PC-3 (cell line): ENCODE results near the gene TMEM187. TPM values are rescaled to one million over a fixed set of nuclear protein-coding genes. Genes with fewer than 3 reads are reported as not detected.

Experiments
- ATAC-seq: fragments of 200-7000 bp; cut with Tn5 transposase; 2 replicates; pipeline ENCODE4 v1.9.1; 2020; ENCODE audit warnings: mild to moderate bottlenecking, moderate library complexity
- BruUV-seq: library from RNA; stranded (reverse); fragments of 400-500 nt; replicated peaks from 2 replicates; lab custom pipeline; 2021; lab: Mats Ljungman, UMichigan
- CTCF ChIA-PET: fragments of 300-600 bp; sonication (Branson Sonifier 250); formaldehyde crosslinking; loops from one replicate; lab custom pipeline; 2022; ENCODE audit warnings: antibody characterized with exemption; lab: Charles Lee
- POLR2A ChIA-PET: fragments of 300-600 bp; sonication (Branson Sonifier 250); formaldehyde crosslinking; loops from one replicate; lab custom pipeline; 2022; ENCODE audit warnings: antibody characterized with exemption; ENCODE audit not compliant: unreplicated experiment; lab: Charles Lee
- DNase-seq: peaks from one replicate; pipeline ENCODE4 v3.0.0-alpha.2; 2015
- H2AFZ ChIP-seq: fragments of 300-600 bp; sonication (generic); 2 replicates; pipeline ENCODE4 v1.6.0; 2016; ENCODE audit warnings: antibody characterized with exemption, low read length
- H3F3A ChIP-seq: fragments of 300-600 bp; sonication (generic); one replicate; pipeline ENCODE4 v1.6.0; 2017; ENCODE audit warnings: antibody characterized with exemption, low read length, control low read depth, mild to moderate bottlenecking; ENCODE audit not compliant: unreplicated experiment
- H3K27ac ChIP-seq: fragments of 300-600 bp; sonication (generic); 2 replicates; pipeline ENCODE4 v1.5.1; 2016; ENCODE audit warnings: mild to moderate bottlenecking, low read length
- H3K27me3 ChIP-seq: fragments of 300-600 bp; sonication (generic); 2 replicates; pipeline ENCODE4 v1.6.1; 2016; ENCODE audit warnings: low read length, mixed read lengths
- H3K36me3 ChIP-seq: fragments of 300-600 bp; sonication (generic); 2 replicates; pipeline ENCODE4 v1.6.1; 2016; ENCODE audit warnings: low read depth, mixed run types, low read length, mixed read lengths
- H3K4me1 ChIP-seq: fragments of 300-600 bp; sonication (generic); 2 replicates; pipeline ENCODE4 v1.5.1; 2016; ENCODE audit warnings: low read length; ENCODE audit not compliant: insufficient read depth
- H3K4me2 ChIP-seq: fragments of 300-600 bp; sonication (generic); 2 replicates; pipeline ENCODE4 v1.6.0; 2016; ENCODE audit warnings: low read length
- H3K4me3 ChIP-seq: fragments of 300-600 bp; sonication (generic); 2 replicates; pipeline ENCODE4 v1.5.1; 2016; ENCODE audit warnings: mild to moderate bottlenecking, low read length, mixed read lengths
- H3K79me2 ChIP-seq: fragments of 300-600 bp; sonication (generic); 2 replicates; pipeline ENCODE4 v1.6.1; 2017; ENCODE audit warnings: low read length, mixed read lengths
- H3K9ac ChIP-seq: fragments of 300-600 bp; sonication (generic); 2 replicates; pipeline ENCODE4 v1.6.0; 2016; ENCODE audit warnings: mild to moderate bottlenecking, low read length
- H3K9me2 ChIP-seq: fragments of 300-600 bp; sonication (generic); replicated peaks from 2 replicates; pipeline ENCODE4 v1.6.1; 2016; ENCODE audit warnings: mixed run types, low read length, mixed read lengths
- H3K9me3 ChIP-seq: fragments of 300-600 bp; sonication (generic); 2 replicates; pipeline ENCODE4 v1.6.1; 2016; ENCODE audit warnings: low read length, mixed read lengths
- H4K20me1 ChIP-seq: fragments of 300-600 bp; sonication (generic); 2 replicates; pipeline ENCODE4 v1.6.1; 2016; ENCODE audit warnings: low read length, mixed read lengths
- CTCF ChIP-seq: fragments of 300-600 bp; sonication (generic); conservative IDR thresholded peaks from 2 replicates; pipeline ENCODE4 v1.5.1; 2017; ENCODE audit warnings: antibody characterized with exemption, low read depth, mild to moderate bottlenecking, low read length
- EZH2 ChIP-seq: fragments of 300-600 bp; sonication (generic); IDR thresholded peaks from one replicate; pipeline ENCODE4 v1.6.1; 2017; ENCODE audit warnings: antibody characterized with exemption, mild to moderate bottlenecking, low read length; ENCODE audit not compliant: unreplicated experiment
- EZH2phosphoT487 ChIP-seq: fragments of 300-600 bp; sonication (generic); IDR thresholded peaks from 2 replicates; pipeline ENCODE4 v1.6.1; 2018; ENCODE audit warnings: mild to moderate bottlenecking, antibody characterized with exemption, low read length, borderline replicate concordance
- intact Hi-C: fragments of 100-400 bp; cut with micrococcal nuclease; formaldehyde crosslinking; loops from 2 replicates; pipeline ENCODE4 v1.9.0; 2023
- total RNA-seq: library from RNA; depleted of rRNA; stranded (reverse); fragments of >200 nt; gene quantifications from 2 replicates; pipeline ENCODE4 v1.2.3, GENCODE V29; 2014

TMEM187 gene
- total RNA-seq, 1 experiment from 2014 or later, result 10.6 TPM

- ChIA-PET CTCF (interaction anchor here (0.6 to 2.0 kb wide), 3 partner anchors 19 to 173 kb away, joined by 5 to 15 read pairs (median 7); no protein-coding TSS in a partner anchor), POLR2A (interaction anchor here (0.5 to 0.6 kb wide), 4 partner anchors 9 to 51 kb away, joined by 3 to 29 read pairs (median 4); no protein-coding TSS in a partner anchor)
- Histone ChIP-seq H3F3A (no peaks in the 10 kb centered on the region), H3K4me3 (peak overlapping the region; percentile 70), H2AFZ (no peak overlapping the region), H3K27me3 (no peaks in the 10 kb centered on the region), H4K20me1 (no peaks in the 10 kb centered on the region), H3K36me3 (peaks cover 11% of the 10 kb centered on the region), H3K4me2 (peak overlapping the region; percentile 88), H3K4me1 (peaks cover 25% of the 10 kb centered on the region), H3K79me2 (peaks cover 17% of the 10 kb centered on the region), H3K9me2 (no peaks in the 10 kb centered on the region), H3K9ac (peak overlapping the region; percentile 92), H3K9me3 (no peaks in the 10 kb centered on the region), H3K27ac (peak overlapping the region; percentile 70)
- peak; percentile 97 for DNase-seq
- ATAC-seq, result peak; percentile 91
- no TSS peak for BruUV-seq
- intact Hi-C loops, result loop anchor here (2.0 to 5.0 kb wide), 3 partner anchors 19 to 166 kb away; partner anchors contain the start of genes HCFC1 and PLXNB3
- TF ChIP-seq EZH2phosphoT487 (peak; percentile 85), CTCF (no peak; the same call in 1 of the 2 replicates)
These were observed 44.4 kb upstream of the TMEM187 start for GRCh38 chrX:153927922-153928760.

GRCh38 chrX:153928846-153929245, 43.7 kb upstream of the TMEM187 start:
- no TSS peak for BruUV-seq

GRCh38 chrX:153929576-153929975, 43.0 kb upstream of the TMEM187 start:
- no peak for ATAC-seq
- Histone ChIP-seq H3K4me1 (peaks cover 26% of the 10 kb centered on the region), H3K9me3 (no peaks in the 10 kb centered on the region), H4K20me1 (no peaks in the 10 kb centered on the region), H3K9me2 (no peaks in the 10 kb centered on the region), H3K27me3 (no peaks in the 10 kb centered on the region), H3K4me3 (no peak overlapping the region), H3K9ac (no peak overlapping the region), H2AFZ (no peak overlapping the region), H3K36me3 (peaks cover 11% of the 10 kb centered on the region), H3K79me2 (peaks cover 31% of the 10 kb centered on the region), H3K4me2 (no peak overlapping the region), H3F3A (no peaks in the 10 kb centered on the region), H3K27ac (no peak overlapping the region)
- ChIA-PET POLR2A (no interaction called here), CTCF (no interaction called here)
- TF ChIP-seq EZH2phosphoT487, result no peak
- TF ChIP-seq CTCF, result no peak
- TF ChIP-seq EZH2, result no peak
- DNase-seq, result no peak
- no TSS peak for BruUV-seq
- intact Hi-C loops, result loop anchor here (2.0 to 5.0 kb wide), 3 partner anchors 17 to 167 kb away; partner anchors contain the start of genes HCFC1 and PLXNB3

More at GRCh38 chrX:153928846-153929245, 43.7 kb upstream of the TMEM187 start:
- Histone ChIP-seq H3K79me2 (peaks cover 24% of the 10 kb centered on the region), H3K36me3 (peaks cover 11% of the 10 kb centered on the region), H2AFZ (no peak overlapping the region), H3K4me3 (peak overlapping the region; percentile 21; the same call in 1 of the 2 replicates), H3K4me1 (peaks cover 26% of the 10 kb centered on the region), H3K4me2 (peak overlapping the region; percentile 35; the same call in 1 of the 2 replicates), H4K20me1 (no peaks in the 10 kb centered on the region), H3K9me2 (no peaks in the 10 kb centered on the region), H3K9ac (no peak overlapping the region), H3K27ac (no peak overlapping the region), H3K27me3 (no peaks in the 10 kb centered on the region), H3F3A (no peaks in the 10 kb centered on the region), H3K9me3 (no peaks in the 10 kb centered on the region)
- DNase-seq (no peak), ATAC-seq (no peak)
- ChIA-PET CTCF (interaction anchor here (0.6 to 2.0 kb wide), 3 partner anchors 18 to 174 kb away, joined by 5 to 15 read pairs (median 7); no protein-coding TSS in a partner anchor), POLR2A (interaction anchor here (0.5 to 0.6 kb wide), 2 partner anchors 10 to 18 kb away, joined by 3 to 29 read pairs; no protein-coding TSS in a partner anchor)
- TF ChIP-seq EZH2, result no peak
- intact Hi-C loops, result loop anchor here (2.0 to 5.0 kb wide), 3 partner anchors 18 to 167 kb away; partner anchors contain the start of genes HCFC1 and PLXNB3
